A549 (cell line): Measurements from ENCODE around the gene ADGRB2.

ENCODE experiments used
- CTCF ChIP-seq: fragments of >200 bp; sonication (Bioruptor Twin); formaldehyde crosslinking; IDR thresholded peaks from 3 replicates; pipeline ENCODE4 v1.5.1; 2016
- E2F6 ChIP-seq: IDR thresholded peaks from 2 replicates; pipeline ENCODE4 v1.6.1; 2012; ENCODE audit warnings: low read depth, borderline replicate concordance
- EHMT2 ChIP-seq: fragments of 200-600 bp; sonication (generic); IDR thresholded peaks from 2 replicates; pipeline ENCODE4 v1.6.1; 2016; ENCODE audit warnings: antibody characterized with exemption, low read depth, mild to moderate bottlenecking, moderate library complexity
- FOSL2 ChIP-seq, 2 experiments: fragments of 450-650 bp in 1 of 2; fragments of >200 bp in 1 of 2; sonication (Bioruptor Twin) in 1 of 2; formaldehyde crosslinking; IDR thresholded peaks; 2 replicates each; pipeline versions ENCODE4 v1.5.0 to v1.6.1; 2016 to 2020; ENCODE audit warnings: mild to moderate bottlenecking in 1 of 2, moderate library complexity in 1 of 2
- HDAC2 ChIP-seq: fragments of 200-600 bp; sonication (generic); IDR thresholded peaks from 2 replicates; pipeline ENCODE4 v1.6.1; 2016
- MAX ChIP-seq: IDR thresholded peaks from 2 replicates; pipeline ENCODE4 v1.6.1; 2012
- MYC ChIP-seq: IDR thresholded peaks from 2 replicates; pipeline ENCODE4 v1.6.1; 2012; ENCODE audit warnings: mild to moderate bottlenecking, inconsistent platforms, low read length, improper control_type of control experiment, borderline replicate concordance
- NPAS2 ChIP-seq: fragments of 250-450 bp; sonication (Bioruptor Pico); IDR thresholded peaks from 2 replicates; pipeline ENCODE4 v1.8.0; 2022; ENCODE audit warnings: mild to moderate bottlenecking, moderate library complexity, borderline replicate concordance
- POLR2A ChIP-seq: IDR thresholded peaks from 2 replicates; pipeline ENCODE4 v1.6.1; 2012; ENCODE audit warnings: mild to moderate bottlenecking, low read length
- RAD21 ChIP-seq, 2 experiments: fragments of >200 bp in 1 of 2; sonication (Bioruptor Twin) in 1 of 2; formaldehyde crosslinking in 1 of 2; IDR thresholded peaks in 1 of 2; conservative IDR thresholded peaks in 1 of 2; 2 replicates in 1 of 2; 3 replicates in 1 of 2; pipeline ENCODE4 v1.6.1; 2012 to 2018; ENCODE audit warnings: inconsistent platforms in 1 of 2
- RCOR1 ChIP-seq: fragments of 150-350 bp; IDR thresholded peaks from 2 replicates; pipeline ENCODE4 v1.6.1; 2014; ENCODE audit warnings: antibody characterized with exemption, low read length, low read depth
- REST ChIP-seq: fragments of 200-600 bp; sonication (generic); IDR thresholded peaks from 2 replicates; pipeline ENCODE4 v1.6.1; 2016; ENCODE audit warnings: antibody characterized with exemption, mild to moderate bottlenecking, moderate library complexity
- RFX5 ChIP-seq: fragments of 450-650 bp; IDR thresholded peaks from 2 replicates; pipeline ENCODE4 v1.7.1; 2014; ENCODE audit warnings: antibody characterized with exemption, mild to moderate bottlenecking, moderate library complexity
- ZFP36 ChIP-seq: fragments of 450-650 bp; IDR thresholded peaks from 2 replicates; pipeline ENCODE4 v1.6.1; 2014; ENCODE audit warnings: borderline replicate concordance; ENCODE audit not compliant: partially characterized antibody

GRCh38 chr1:31799196-31799894 lies 35.2 kb upstream of the ADGRB2 start:
- no peak for TF ChIP-seq CTCF
- no peak for TF ChIP-seq RAD21 (conservative IDR thresholded peaks at IDR 0.05 in 1 of 2, IDR thresholded peaks at IDR 0.05 in 1 of 2)
- TF ChIP-seq ZFP36, result no peak
- no peak for TF ChIP-seq HDAC2
- TF ChIP-seq FOSL2 (IDR thresholded peaks at IDR 0.05), result no peak
- TF ChIP-seq FOSL2 (CRISPR knock-in tag; IDR thresholded peaks at IDR 0.05), result no peak
- no peak for TF ChIP-seq POLR2A
- TF ChIP-seq NPAS2 (CRISPR knock-in tag), result no peak
- TF ChIP-seq MAX, result no peak
- TF ChIP-seq EHMT2, result no peak
- TF ChIP-seq RFX5, result no peak
- no peak for TF ChIP-seq RCOR1
- TF ChIP-seq E2F6, result no peak
- TF ChIP-seq MYC, result no peak
- TF ChIP-seq REST, result no peak
